Liver (tissue), 9 donors: Measurements from ENCODE around the gene ATAT1. TPM values are rescaled to one million over a fixed set of nuclear protein-coding genes. Genes with fewer than 3 reads are reported as not detected.

Source experiments
- DNase-seq: peaks from one replicate; pipeline ENCODE4 v3.0.0-alpha.2; 2017; ENCODE audit warnings: low spot score
- H3K27ac ChIP-seq, 2 donors: one replicate each; pipeline ENCODE4 v1.7.0; 2013; ENCODE audit warnings: inconsistent platforms in 2 of 2, low read length in 2 of 2, control low read depth in 1 of 2, low read depth in 1 of 2, mild to moderate bottlenecking in 1 of 2
- H3K27me3 ChIP-seq, 4 donors: one replicate each; pipeline versions ENCODE4 v1.6.1 to v1.7.0; 2013; ENCODE audit warnings: low read length in 3 of 4, inconsistent platforms in 1 of 4, mild to moderate bottlenecking in 1 of 4, moderate library complexity in 1 of 4; ENCODE audit not compliant: control insufficient read depth in 4 of 4, insufficient read depth in 4 of 4
- H3K36me3 ChIP-seq, 4 donors: one replicate each; pipeline versions ENCODE4 v1.6.1 to v1.7.0; 2013; ENCODE audit warnings: low read length in 3 of 4, mild to moderate bottlenecking in 3 of 4, low read depth in 1 of 4, moderate library complexity in 1 of 4; ENCODE audit not compliant: control insufficient read depth in 4 of 4, insufficient read depth in 3 of 4
- H3K4me1 ChIP-seq, 4 donors: one replicate each; pipeline versions ENCODE4 v1.6.1 to v1.7.0; 2013; ENCODE audit warnings: low read length in 3 of 4, mild to moderate bottlenecking in 3 of 4, moderate library complexity in 1 of 4; ENCODE audit not compliant: control insufficient read depth in 4 of 4, insufficient read depth in 4 of 4
- H3K4me3 ChIP-seq, 3 donors: one replicate each; pipeline versions ENCODE4 v1.6.1 to v1.7.0; 2013; ENCODE audit warnings: low read length in 3 of 3, control low read depth in 1 of 3, low read depth in 1 of 3, mild to moderate bottlenecking in 1 of 3
- H3K9ac ChIP-seq, 2 donors: one replicate each; pipeline ENCODE4 v1.7.0; 2013; ENCODE audit warnings: low read length in 2 of 2, mild to moderate bottlenecking in 2 of 2, moderate library complexity in 2 of 2, control low read depth in 1 of 2, low read depth in 1 of 2
- H3K9me3 ChIP-seq, 4 donors: one replicate each; pipeline versions ENCODE4 v1.6.1 to v1.7.0; 2013; ENCODE audit warnings: low read length in 3 of 4; ENCODE audit not compliant: control insufficient read depth in 4 of 4
- EGR1 ChIP-seq, 2 donors: IDR thresholded peaks; 2 replicates each; pipeline ENCODE4 v1.6.1; 2016 to 2018; ENCODE audit warnings: antibody characterized with exemption in 2 of 2, low read depth in 2 of 2
- FOXA1 ChIP-seq: IDR thresholded peaks from 2 replicates; pipeline ENCODE4 v1.6.1; 2016; ENCODE audit warnings: antibody characterized with exemption
- FOXA2 ChIP-seq: IDR thresholded peaks from 2 replicates; pipeline ENCODE4 v1.6.1; 2016; ENCODE audit warnings: antibody characterized with exemption
- GABPA ChIP-seq, 2 donors: IDR thresholded peaks in 1 of 2; conservative IDR thresholded peaks in 1 of 2; 2 replicates each; pipeline ENCODE4 v1.6.1; 2016; ENCODE audit warnings: antibody characterized with exemption in 2 of 2, mild to moderate bottlenecking in 1 of 2, moderate library complexity in 1 of 2
- HNF4A ChIP-seq, 2 donors: conservative IDR thresholded peaks; 2 replicates each; pipeline ENCODE4 v1.6.1; 2016; ENCODE audit warnings: antibody characterized with exemption in 2 of 2, mild to moderate bottlenecking in 2 of 2
- HNF4G ChIP-seq: IDR thresholded peaks from 2 replicates; pipeline ENCODE4 v1.6.1; 2016; ENCODE audit warnings: antibody characterized with exemption
- JUND ChIP-seq, 2 donors: IDR thresholded peaks; 2 replicates each; pipeline ENCODE4 v1.6.1; 2016; ENCODE audit warnings: antibody characterized with exemption in 2 of 2
- NR2F2 ChIP-seq: IDR thresholded peaks from 2 replicates; pipeline ENCODE4 v1.6.1; 2016; ENCODE audit warnings: antibody characterized with exemption
- RAD21 ChIP-seq, 2 donors: IDR thresholded peaks; 2 replicates each; pipeline ENCODE4 v1.6.1; 2016; ENCODE audit warnings: antibody characterized with exemption in 2 of 2, mild to moderate bottlenecking in 2 of 2
- REST ChIP-seq: IDR thresholded peaks from 2 replicates; pipeline ENCODE4 v1.6.1; 2016; ENCODE audit warnings: antibody characterized with exemption, mild to moderate bottlenecking
- RXRA ChIP-seq, 2 donors: IDR thresholded peaks; 2 replicates each; pipeline ENCODE4 v1.6.1; 2017 to 2018; ENCODE audit warnings: antibody characterized with exemption in 2 of 2, mild to moderate bottlenecking in 1 of 2
- SP1 ChIP-seq: IDR thresholded peaks from 2 replicates; pipeline ENCODE4 v1.6.1; 2018; ENCODE audit warnings: antibody characterized with exemption, mild to moderate bottlenecking
- TAF1 ChIP-seq: conservative IDR thresholded peaks from 2 replicates; pipeline ENCODE4 v1.6.1; 2016; ENCODE audit warnings: antibody characterized with exemption, mild to moderate bottlenecking
- YY1 ChIP-seq: IDR thresholded peaks from 2 replicates; pipeline ENCODE4 v1.6.1; 2016; ENCODE audit warnings: antibody characterized with exemption, mild to moderate bottlenecking
- WGBS: extraction: QIAGEN DNeasy Blood & Tissue Kit; methylation state at CpG from one replicate; pipeline ENCODE4 v1.1.7; 2013; 5-methylcytosine and 5-hydroxymethylcytosine counted together
- polyA plus RNA-seq, 2 donors: library from polyadenylated mRNA; stranded (reverse) in 1 of 2; unstranded in 1 of 2; fragments of 200-250 nt in 1 of 2; fragments of >200 nt in 1 of 2; fragmentation: Nextera tagmentation in 1 of 2; extraction: Ambion mirVana in 1 of 2; gene quantifications; one replicate each; pipeline versions ENCODE4 v1.2.1 to v1.2.3, GENCODE V29; 2013 to 2015
- total RNA-seq, 2 donors: library from RNA; depleted of rRNA; stranded (reverse); fragments of >200 nt; gene quantifications; one replicate each; pipeline ENCODE4 v1.2.3, GENCODE V29; 2014
- TF ChIP-seq, protein P1 (sequence below): IDR thresholded peaks from 2 replicates; pipeline ENCODE4 v1.6.1; 2016; ENCODE audit warnings: antibody characterized with exemption
- TF ChIP-seq, protein P2 (sequence below): fragments of 150-350 bp; IDR thresholded peaks from 2 replicates; pipeline ENCODE4 v1.5.1; 2017; ENCODE audit warnings: improper control_type of control experiment, low read depth, low read length; ENCODE audit not compliant: missing input control
- TF ChIP-seq, protein P3 (sequence below): IDR thresholded peaks from 2 replicates; pipeline ENCODE4 v1.6.1; 2016; ENCODE audit warnings: antibody characterized with exemption
- TF ChIP-seq, protein P4 (sequence below): IDR thresholded peaks from 2 replicates; pipeline ENCODE4 v1.6.1; 2016; ENCODE audit warnings: antibody characterized with exemption
- donor health status: healthy.
- donor health status: healthy.
- donor health status: healthy.
- donor health status: healthy.
- donor health status: healthy.

ATAT1 gene
- total and polyA plus RNA-seq, 4 donors = 2.1 to 5.4 (median 3.0) TPM

- H3K36me3 ChIP-seq = peaks cover 29 to 55% (median 51%) of the 10 kb centered on the region in 4 donors
- peaks cover 0 to 4% (median 0%) of the 10 kb centered on the region in 4 donors for H3K4me1 ChIP-seq
- 79% methylated on average over 6 of the region's 6 CpGs for WGBS
- H3K9me3 ChIP-seq = no peaks in the 10 kb centered on the region
- no peak overlapping the region for H3K9ac ChIP-seq
- no peak for TF ChIP-seq EGR1 (IDR thresholded peaks at IDR 0.05; ENCODE audit: low read depth in 2 of 2)
- no peak for TF ChIP-seq RXRA (IDR thresholded peaks at IDR 0.05)
- no peak for TF ChIP-seq JUND (IDR thresholded peaks at IDR 0.05)
- TF ChIP-seq FOXA1 = no peak
- no peak for TF ChIP-seq REST
- TF ChIP-seq NR2F2 = no peak
- no peak for TF ChIP-seq HNF4A (conservative IDR thresholded peaks at IDR 0.05)
- TF ChIP-seq GABPA (IDR thresholded peaks at IDR 0.05 in 1 of 2, conservative IDR thresholded peaks at IDR 0.05 in 1 of 2) = no peak
- TF ChIP-seq, protein P1, sequence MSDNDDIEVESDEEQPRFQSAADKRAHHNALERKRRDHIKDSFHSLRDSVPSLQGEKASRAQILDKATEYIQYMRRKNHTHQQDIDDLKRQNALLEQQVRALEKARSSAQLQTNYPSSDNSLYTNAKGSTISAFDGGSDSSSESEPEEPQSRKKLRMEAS = no peak
- TF ChIP-seq RAD21 (IDR thresholded peaks at IDR 0.05) = no peak
- TF ChIP-seq SP1 = no peak
- no peak for TF ChIP-seq YY1
- TF ChIP-seq TAF1 = no peak
- TF ChIP-seq FOXA2 = no peak
- TF ChIP-seq, protein P2, sequence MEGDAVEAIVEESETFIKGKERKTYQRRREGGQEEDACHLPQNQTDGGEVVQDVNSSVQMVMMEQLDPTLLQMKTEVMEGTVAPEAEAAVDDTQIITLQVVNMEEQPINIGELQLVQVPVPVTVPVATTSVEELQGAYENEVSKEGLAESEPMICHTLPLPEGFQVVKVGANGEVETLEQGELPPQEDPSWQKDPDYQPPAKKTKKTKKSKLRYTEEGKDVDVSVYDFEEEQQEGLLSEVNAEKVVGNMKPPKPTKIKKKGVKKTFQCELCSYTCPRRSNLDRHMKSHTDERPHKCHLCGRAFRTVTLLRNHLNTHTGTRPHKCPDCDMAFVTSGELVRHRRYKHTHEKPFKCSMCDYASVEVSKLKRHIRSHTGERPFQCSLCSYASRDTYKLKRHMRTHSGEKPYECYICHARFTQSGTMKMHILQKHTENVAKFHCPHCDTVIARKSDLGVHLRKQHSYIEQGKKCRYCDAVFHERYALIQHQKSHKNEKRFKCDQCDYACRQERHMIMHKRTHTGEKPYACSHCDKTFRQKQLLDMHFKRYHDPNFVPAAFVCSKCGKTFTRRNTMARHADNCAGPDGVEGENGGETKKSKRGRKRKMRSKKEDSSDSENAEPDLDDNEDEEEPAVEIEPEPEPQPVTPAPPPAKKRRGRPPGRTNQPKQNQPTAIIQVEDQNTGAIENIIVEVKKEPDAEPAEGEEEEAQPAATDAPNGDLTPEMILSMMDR = no peak
- TF ChIP-seq, protein P3, sequence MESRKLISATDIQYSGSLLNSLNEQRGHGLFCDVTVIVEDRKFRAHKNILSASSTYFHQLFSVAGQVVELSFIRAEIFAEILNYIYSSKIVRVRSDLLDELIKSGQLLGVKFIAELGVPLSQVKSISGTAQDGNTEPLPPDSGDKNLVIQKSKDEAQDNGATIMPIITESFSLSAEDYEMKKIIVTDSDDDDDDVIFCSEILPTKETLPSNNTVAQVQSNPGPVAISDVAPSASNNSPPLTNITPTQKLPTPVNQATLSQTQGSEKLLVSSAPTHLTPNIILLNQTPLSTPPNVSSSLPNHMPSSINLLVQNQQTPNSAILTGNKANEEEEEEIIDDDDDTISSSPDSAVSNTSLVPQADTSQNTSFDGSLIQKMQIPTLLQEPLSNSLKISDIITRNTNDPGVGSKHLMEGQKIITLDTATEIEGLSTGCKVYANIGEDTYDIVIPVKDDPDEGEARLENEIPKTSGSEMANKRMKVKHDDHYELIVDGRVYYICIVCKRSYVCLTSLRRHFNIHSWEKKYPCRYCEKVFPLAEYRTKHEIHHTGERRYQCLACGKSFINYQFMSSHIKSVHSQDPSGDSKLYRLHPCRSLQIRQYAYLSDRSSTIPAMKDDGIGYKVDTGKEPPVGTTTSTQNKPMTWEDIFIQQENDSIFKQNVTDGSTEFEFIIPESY = no peak
- TF ChIP-seq HNF4G = no peak
- TF ChIP-seq, protein P4, sequence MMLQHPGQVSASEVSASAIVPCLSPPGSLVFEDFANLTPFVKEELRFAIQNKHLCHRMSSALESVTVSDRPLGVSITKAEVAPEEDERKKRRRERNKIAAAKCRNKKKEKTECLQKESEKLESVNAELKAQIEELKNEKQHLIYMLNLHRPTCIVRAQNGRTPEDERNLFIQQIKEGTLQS = no peak
- H3K27ac ChIP-seq = no peak overlapping the region
- no peak overlapping the region for H3K4me3 ChIP-seq
- DNase-seq = no peak
- H3K27me3 ChIP-seq = no peaks in the 10 kb centered on the region
Measured at GRCh38 chr6:30601436-30601814, 25.2 kb upstream of the ATAT1 start.
